Heart right ventricle (tissue), 16 donors: ENCODE results near the gene USP17L30. TPM values are rescaled to one million over a fixed set of nuclear protein-coding genes. Genes with fewer than 3 reads are reported as not detected.
"Not testable (repeated sequence)": the region's sequence is repeated elsewhere in the genome, so short reads cannot be mapped to it uniquely, and the experiment has no call there.

Experiments
- ATAC-seq, 8 donors: fragments of 200-7000 bp; cut with Tn5 transposase; one replicate each; pipeline ENCODE4 v1.9.1; 2020; ENCODE audit warnings: mild to moderate bottlenecking in 8 of 8, moderate library complexity in 8 of 8, moderate number of reproducible peaks in 1 of 8
- DNase-seq, 2 donors: peaks; one replicate each; pipeline ENCODE4 v3.0.0-alpha.2; 2020
- H3K27ac ChIP-seq, 10 donors: fragments of 200-600 bp; sonication (generic) in 2 of 10; one replicate each; pipeline versions ENCODE4 v1.5.0 to v1.8.0; 2020 to 2022; ENCODE audit warnings: mild to moderate bottlenecking in 3 of 10
- H3K27me3 ChIP-seq, 7 donors: fragments of 200-600 bp; one replicate each; pipeline ENCODE4 v1.8.0; 2021 to 2022; ENCODE audit warnings: mild to moderate bottlenecking in 2 of 7
- H3K36me3 ChIP-seq, 9 donors: fragments of 200-600 bp; sonication (generic) in 1 of 9; one replicate each; pipeline versions ENCODE4 v1.5.0 to v1.8.0; 2020 to 2022; ENCODE audit warnings: mild to moderate bottlenecking in 2 of 9
- H3K4me1 ChIP-seq, 9 donors: fragments of 200-600 bp; sonication (generic) in 1 of 9; one replicate each; pipeline versions ENCODE4 v1.5.0 to v1.8.0; 2020 to 2022; ENCODE audit warnings: mild to moderate bottlenecking in 4 of 9
- H3K4me3 ChIP-seq, 10 donors: fragments of 200-600 bp; sonication (generic) in 2 of 10; one replicate each; pipeline versions ENCODE4 v1.5.0 to v1.8.0; 2020 to 2022; ENCODE audit warnings: mild to moderate bottlenecking in 7 of 10, moderate library complexity in 2 of 10
- H3K9me3 ChIP-seq, 11 donors: fragments of 200-600 bp in 10 of 11; sonication (generic) in 2 of 11; one replicate each; pipeline versions ENCODE4 v1.5.0 to v1.8.0; 2013 to 2022; ENCODE audit warnings: mild to moderate bottlenecking in 2 of 11, control low read depth in 1 of 11, moderate library complexity in 1 of 11
- CTCF ChIP-seq, 9 donors: fragments of 200-600 bp; sonication (generic) in 2 of 9; IDR thresholded peaks; one replicate each; pipeline versions ENCODE4 v1.5.0 to v1.8.0; 2021 to 2022; ENCODE audit warnings: antibody characterized with exemption in 9 of 9, mild to moderate bottlenecking in 5 of 9, moderate library complexity in 1 of 9
- WGBS, 2 donors: extraction: QIAGEN DNeasy Blood & Tissue Kit; methylation state at CpG; one replicate each; pipeline ENCODE4 v1.1.7; 2013; ENCODE audit warnings: inconsistent platforms in 1 of 2; 5-methylcytosine and 5-hydroxymethylcytosine counted together
- intact Hi-C, 10 donors: fragments of 100-400 bp; cut with DNase I; formaldehyde crosslinking; loops; one replicate each; pipeline versions ENCODE4 v1.11.1 to v1.14.2; 2022
- polyA plus RNA-seq, 2 donors: library from polyadenylated mRNA; stranded (reverse); fragments of 200-250 nt; gene quantifications; one replicate each; pipeline ENCODE4 v1.2.3, GENCODE V29; 2013
- total RNA-seq, 10 donors: library from RNA; stranded (reverse); fragmentation: NEBNext Ultra II Directional in 3 of 10; extraction: Animal tissue kit (Norgen Biotek cat#: 25700) in 3 of 10; gene quantifications; one replicate each; pipeline versions ENCODE4 v1.2.1 to v1.2.4, GENCODE V29; 2021 to 2023
- donor health status: Arrhythmogenic right ventricular cardiomyopathy.
- donor health status: ischemic (EF 13 %, LVEDD 7.1; RV severe dilation, severe dysfunction).
- donor health status: healthy with polysubstance abuse.
- donor health status: DM: no; HTN: yes; CAD: no.
- donor health status: DM: no; HTN: no; CAD: no.
- donor health status: ischemic (EF 25% LVEDD 6.9; RV normal size, moderate dysfunction).
- donor health status: ischemic (EF 25% LVEDD 5.7; RV mildly dilated, moderate dysfunction).
- donor health status: healthy.
- donor health status: DM: yes; HTN: yes; CAD: no.
- donor health status: Ischemic cardiomyopathy.
- donor health status: ischemic (EF 35%, LVEDD 5.7; RV mildly dilated, moderate dysfunction).
- donor health status: nonischemic (EF 11% LVEDD 7.7; RV severe dilation, severe dysfunction).
- donor health status: DM: yes; HTN: yes; CAD: no.
- donor health status: PGD.
- donor health status: ischemic (EF 29% LVEDD 5.4; RV normal size, mild dysfunction).
- donor health status: nonischemic (EF 23%, LVEDD 6.1; RV moderate dilation, normal function).

The USP17L30 gene
- total and polyA plus RNA-seq, 12 donors, result not detected

- 24 to 28% methylated on average over 31 to 36 of the region's 36 CpGs for WGBS, 2 donors
- peak; percentile 20 to 24 for DNase-seq
- peak; percentile 29 to 76 (median 65) for TF ChIP-seq CTCF (IDR thresholded peaks at IDR 0.05)
- H3K36me3 ChIP-seq, H3K9me3 ChIP-seq, H3K27me3 ChIP-seq, H3K4me1 ChIP-seq, intact Hi-C loops: not testable (repeated sequence)
- peak overlapping the region in 9 of 10 donors; percentile 21 to 59 (median 52) for H3K4me3 ChIP-seq
- peak in 2 of 8 donors; percentile 46 to 55 for ATAC-seq
- peak overlapping the region in 1 of 10 donors; percentile 38 for H3K27ac ChIP-seq
Measured at GRCh38 chr4:9381012-9381534, 18.1 kb downstream of the USP17L30 start.

GRCh38 chr4:9384126-9384525 lies 21.2 kb downstream of the USP17L30 start:
- 72 to 86% methylated on average over 1 of the region's 1 CpG for WGBS, 2 donors
- Histone ChIP-seq H3K9me3 (no peaks in the 10 kb centered on the region), H3K36me3 (no peaks in the 10 kb centered on the region), H3K4me3 (no peak overlapping the region), H3K27ac (no peak overlapping the region), H3K4me1 (no peaks in the 10 kb centered on the region), H3K27me3 (peaks cover 0 to 2% (median 0%) of the 10 kb centered on the region in 7 donors)
- TF ChIP-seq CTCF (IDR thresholded peaks at IDR 0.05), result no peak
- intact Hi-C loops, result no loop called here
- ATAC-seq (no peak), DNase-seq (no peak)

DNA sequence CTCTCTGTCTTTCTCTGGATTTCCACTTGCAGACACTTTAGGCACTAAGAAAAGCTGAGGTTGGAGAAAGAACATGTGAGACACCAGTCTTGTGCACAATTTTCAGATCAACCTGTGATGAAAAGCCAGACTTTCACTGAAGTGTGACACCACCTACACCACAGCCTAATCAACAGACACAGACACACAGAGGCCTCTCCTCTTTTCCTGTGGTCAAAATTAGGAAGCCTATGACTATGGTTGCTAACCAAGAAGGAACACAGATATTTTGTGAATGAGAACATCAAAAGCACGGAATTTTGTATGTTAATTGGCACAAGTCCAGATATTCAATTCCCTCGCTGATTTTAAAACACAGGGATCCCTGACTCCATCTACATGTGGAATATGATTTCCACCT lies 26.1 kb downstream of the USP17L30 start:
- H3K27me3 ChIP-seq, result peaks cover 0 to 17% (median 0%) of the 10 kb centered on the region in 7 donors
- not testable (repeated sequence) for H3K4me1 ChIP-seq
- 43 to 60% methylated on average over 2 of the region's 2 CpGs for WGBS, 2 donors

GRCh38 chr4:9405774-9406173 lies 42.8 kb downstream of the USP17L30 start:
- H3K9me3 ChIP-seq, DNase-seq, H3K27me3 ChIP-seq, intact Hi-C loops, ATAC-seq, H3K36me3 ChIP-seq, H3K4me3 ChIP-seq, H3K4me1 ChIP-seq, H3K27ac ChIP-seq: not testable (repeated sequence)
- WGBS, 2 donors, result 57 to 65% methylated on average over 2 of the region's 2 CpGs

More for the DNA sequence above, 26.1 kb downstream of the USP17L30 start:
- ATAC-seq, DNase-seq, H3K27ac ChIP-seq, intact Hi-C loops, H3K36me3 ChIP-seq, H3K9me3 ChIP-seq, H3K4me3 ChIP-seq: not testable (repeated sequence)

GRCh38 chr4:9406491-9406890 lies 43.6 kb downstream of the USP17L30 start:
- H3K4me1 ChIP-seq, H3K9me3 ChIP-seq, H3K36me3 ChIP-seq, H3K4me3 ChIP-seq, ATAC-seq, intact Hi-C loops, DNase-seq, H3K27ac ChIP-seq, H3K27me3 ChIP-seq: not testable (repeated sequence)
- 61 to 67% methylated on average over 3 of the region's 3 CpGs for WGBS, 2 donors

DNA sequence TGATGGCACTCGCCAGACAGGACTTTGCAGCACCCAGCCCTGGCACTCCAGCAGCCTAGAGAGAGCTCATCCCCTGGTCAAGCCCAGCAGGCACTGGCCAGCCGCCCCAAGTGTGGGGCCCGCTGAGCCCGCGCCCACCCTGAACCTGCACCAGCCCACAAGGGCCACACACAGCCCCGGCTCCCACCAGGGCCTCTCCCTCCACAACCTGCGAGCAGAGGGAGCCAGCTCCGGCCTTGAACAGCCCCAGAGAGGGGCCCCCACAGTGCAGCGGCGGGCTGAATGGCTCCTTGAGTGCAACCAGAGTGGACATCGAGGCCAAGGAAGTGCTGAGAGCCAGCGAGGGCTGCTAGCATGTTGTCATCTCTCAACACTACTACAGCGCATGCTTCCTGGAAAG lies 46.9 kb downstream of the USP17L30 start:
- Histone ChIP-seq H3K4me1 (no peaks in the 10 kb centered on the region), H3K36me3 (no peaks in the 10 kb centered on the region), H3K9me3 (peaks cover 0 to 23% (median 0%) of the 10 kb centered on the region in 11 donors), H3K27me3 (no peaks in the 10 kb centered on the region), H3K27ac (no peak overlapping the region), H3K4me3 (no peak overlapping the region)
- ATAC-seq (no peak), DNase-seq (no peak)
- no peak for TF ChIP-seq CTCF (IDR thresholded peaks at IDR 0.05)
- intact Hi-C loops, result no loop called here
- 87 to 89% methylated on average over 13 of the region's 13 CpGs for WGBS, 2 donors
